ENCODE measurements around the gene FBXO8.

Gene FBXO8

GRCh38 chr4:174204164-174204831 is 79.2 kb downstream of the FBXO8 start:
- DNase-seq: no peak

GRCh38 chr4:174201871-174202270 is 81.6 kb downstream of the FBXO8 start:
- no peak for DNase-seq

DNA sequence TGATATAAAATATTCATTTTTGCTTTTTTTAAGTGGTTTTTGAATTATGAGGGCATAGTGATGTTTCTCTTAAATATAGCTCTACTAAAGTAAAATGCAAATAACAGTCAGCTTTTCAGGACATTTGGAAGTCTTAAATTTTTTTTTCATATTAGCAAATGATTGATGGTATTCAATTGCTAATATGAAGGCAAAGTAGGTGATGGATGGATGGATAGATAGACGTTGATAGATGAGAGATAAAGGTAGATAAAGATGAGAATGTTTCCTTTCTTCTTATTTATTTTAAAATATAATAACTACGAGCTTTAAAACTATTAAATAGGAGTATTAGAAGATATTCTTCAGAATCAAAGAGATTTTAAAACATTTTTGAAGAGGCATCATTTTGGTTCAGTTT is 83.7 kb downstream of the FBXO8 start:
- no peak for DNase-seq

DNA sequence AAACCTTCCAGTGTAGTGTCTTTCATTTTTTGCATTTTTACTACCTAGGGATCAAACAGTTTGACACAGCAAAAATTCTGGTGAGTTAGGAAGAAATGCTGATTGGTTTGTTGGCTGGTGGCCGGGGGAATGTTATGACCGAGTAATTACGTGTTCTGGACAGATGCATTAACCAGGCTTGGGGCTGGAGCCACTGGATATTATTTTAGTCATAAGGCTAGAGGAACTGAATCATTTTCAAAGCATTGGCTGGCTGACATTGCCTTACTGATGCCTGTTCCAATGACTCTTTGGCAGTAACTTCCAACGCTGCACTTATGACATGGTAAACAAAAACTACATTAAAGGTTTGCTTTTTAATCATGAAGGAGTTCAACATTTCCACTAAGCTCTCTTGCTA is 84.6 kb downstream of the FBXO8 start:
- no peak for DNase-seq

- no peak for DNase-seq
Measured at GRCh38 chr4:174198396-174198795, 85.1 kb downstream of the FBXO8 start.

GRCh38 chr4:174193438-174194374 is 89.8 kb downstream of the FBXO8 start:
- DNase-seq: no peak

GRCh38 chr4:174192943-174193342 is 90.5 kb downstream of the FBXO8 start:
- no peak for DNase-seq

DNA sequence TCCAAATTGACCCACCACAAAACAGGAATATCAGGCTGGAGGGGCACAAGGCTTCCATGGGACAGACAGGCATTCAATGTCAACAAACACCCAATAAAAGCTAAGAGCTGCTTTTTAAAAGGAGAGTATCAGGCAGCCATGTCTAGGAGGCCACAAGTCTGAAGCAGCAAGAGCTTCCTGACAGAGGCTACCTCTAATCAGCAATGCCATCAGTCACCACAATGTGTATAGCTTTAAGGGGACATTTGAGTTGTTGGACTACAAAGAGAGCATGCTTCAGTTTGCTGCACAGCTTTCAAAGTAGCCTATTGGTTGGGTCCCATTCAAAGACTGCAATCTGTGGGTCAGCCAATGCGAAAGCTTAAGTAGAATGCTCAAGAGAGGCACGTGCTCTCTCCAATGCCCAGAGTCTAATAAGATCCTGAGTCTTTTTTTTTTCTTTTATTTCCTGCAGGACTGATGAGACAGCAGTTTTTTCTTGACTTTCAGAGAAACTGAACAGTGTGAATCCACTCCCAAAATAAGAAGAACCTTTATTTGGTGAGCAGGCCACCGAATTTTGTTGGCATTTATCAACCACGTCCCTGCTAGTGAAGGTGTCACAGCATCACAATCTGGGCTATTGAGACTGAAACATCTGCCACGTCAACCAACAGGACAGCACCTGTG is 92.5 kb downstream of the FBXO8 start:
- DNase-seq: no peak

DNA sequence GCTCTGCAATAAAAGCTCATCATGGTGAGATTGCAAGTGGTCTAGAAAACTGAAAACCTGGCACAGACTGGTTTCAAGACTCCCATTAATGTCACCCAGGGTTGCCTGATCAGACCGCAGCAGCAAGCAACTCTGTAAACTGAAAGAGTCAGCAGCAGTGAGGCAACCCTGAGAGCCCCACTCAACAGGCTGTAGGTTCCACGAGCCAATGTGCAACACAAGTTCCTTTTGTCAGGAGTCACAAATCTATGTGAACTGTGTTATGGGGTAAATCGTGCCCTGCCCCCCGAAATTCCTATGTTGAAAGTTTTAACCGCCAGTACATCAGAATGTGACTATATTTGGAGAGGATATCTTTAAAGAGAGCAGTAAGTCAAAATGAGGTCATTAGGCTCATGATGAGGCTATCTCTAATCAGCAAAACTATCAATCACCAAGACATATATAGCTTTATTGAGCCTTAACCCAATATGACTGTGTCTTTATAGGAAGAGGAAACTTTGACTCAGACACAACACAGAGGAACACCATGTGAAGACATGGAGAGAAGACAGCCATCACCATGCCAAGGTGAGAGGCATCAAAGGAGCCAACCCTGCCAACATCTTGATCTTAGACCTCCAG is 94.0 kb downstream of the FBXO8 start:
- DNase-seq: no peak

Measured in NCI-H510A treated with DMSO at 0.1 percent for 48 hours (cell line).